A549 (cell line): ENCODE results near the gene TBC1D24. TPM values are rescaled to one million over a fixed set of nuclear protein-coding genes. Genes with fewer than 3 reads are reported as not detected.
"Not testable (repeated sequence)": the region's sequence is repeated elsewhere in the genome, so short reads cannot be mapped to it uniquely, and the experiment has no call there.

ENCODE experiments used
- ATAC-seq, 2 experiments: fragments of 200-7000 bp in 1 of 2; fragments of >200 bp in 1 of 2; cut with Nextera tagmentation in 1 of 2; cut with Tn5 transposase in 1 of 2; 3 replicates each; pipeline versions ENCODE4 v1.8.0 to v1.9.1; 2018 to 2020; ENCODE audit warnings: mild to moderate bottlenecking in 1 of 2, moderate library complexity in 1 of 2
- CTCF ChIA-PET: fragments of 300-600 bp; sonication (Branson Sonifier 250); formaldehyde crosslinking; extraction: SDS; loops from one replicate; lab custom pipeline; 2021; ENCODE audit warnings: antibody characterized with exemption, inconsistent platforms; lab: Yijun Ruan, JAX
- POLR2A ChIA-PET: fragments of 350-600 bp; formaldehyde crosslinking; extraction: SDS; loops from one replicate; lab custom pipeline; 2021; ENCODE audit warnings: antibody characterized with exemption, inconsistent platforms; lab: Yijun Ruan, JAX
- DNase-seq, 2 experiments: peaks; one replicate each; pipeline versions ENCODE4 v3.0.0 to v3.0.0-alpha.2; 2011 to 2016; ENCODE audit warnings: low read depth in 1 of 2, low spot score in 1 of 2
- FAIRE-seq: peaks from 2 replicates; lab custom pipeline; 2011; peaks lifted over from hg19 to GRCh38; lab: Jason Lieb, UNC
- H3K27ac ChIP-seq, 2 experiments: fragments of >200 bp; sonication (Bioruptor Twin); formaldehyde crosslinking; 3 replicates each; pipeline ENCODE4 v1.5.1; 2016 to 2017
- H3K4me1 ChIP-seq: fragments of >200 bp; sonication (Bioruptor Twin); formaldehyde crosslinking; 3 replicates; pipeline ENCODE4 v1.6.1; 2016
- H3K4me2 ChIP-seq: fragments of >200 bp; sonication (Bioruptor Twin); formaldehyde crosslinking; 3 replicates; pipeline ENCODE4 v1.6.1; 2016
- H3K4me3 ChIP-seq: fragments of >200 bp; sonication (Bioruptor Twin); formaldehyde crosslinking; 3 replicates; pipeline ENCODE4 v1.5.1; 2016
- H3K9me3 ChIP-seq: fragments of >200 bp; sonication (Bioruptor Twin); formaldehyde crosslinking; 3 replicates; pipeline ENCODE4 v1.6.1; 2016
- ATOH8 ChIP-seq: fragments of 250-450 bp; sonication (Bioruptor Pico); IDR thresholded peaks from 2 replicates; pipeline ENCODE4 v1.5.0; 2020; ENCODE audit warnings: low read depth, mild to moderate bottlenecking, moderate library complexity
- BCL3 ChIP-seq: fragments of >200 bp; sonication (Bioruptor Twin); formaldehyde crosslinking; IDR thresholded peaks from 3 replicates; pipeline ENCODE4 v1.6.1; 2016
- BHLHE40 ChIP-seq: IDR thresholded peaks from 2 replicates; pipeline ENCODE4 v1.6.1; 2012; ENCODE audit warnings: low read depth, low read length, inconsistent platforms
- CEBPB ChIP-seq, 2 experiments: fragments of >200 bp in 1 of 2; sonication (Bioruptor Twin) in 1 of 2; formaldehyde crosslinking in 1 of 2; IDR thresholded peaks; 2 replicates each; pipeline ENCODE4 v1.6.1; 2012 to 2016
- CTCF ChIP-seq: fragments of >200 bp; sonication (Bioruptor Twin); formaldehyde crosslinking; IDR thresholded peaks from 3 replicates; pipeline ENCODE4 v1.5.1; 2016
- E2F6 ChIP-seq: IDR thresholded peaks from 2 replicates; pipeline ENCODE4 v1.6.1; 2012; ENCODE audit warnings: low read depth, borderline replicate concordance
- EHMT2 ChIP-seq: fragments of 200-600 bp; sonication (generic); IDR thresholded peaks from 2 replicates; pipeline ENCODE4 v1.6.1; 2016; ENCODE audit warnings: antibody characterized with exemption, low read depth, mild to moderate bottlenecking, moderate library complexity
- ELK1 ChIP-seq: fragments of 150-350 bp; IDR thresholded peaks from 2 replicates; pipeline ENCODE4 v1.6.1; 2014; ENCODE audit warnings: low read depth, mild to moderate bottlenecking, low read length
- EP300 ChIP-seq, 2 experiments: fragments of >200 bp; sonication (Bioruptor Twin); formaldehyde crosslinking; IDR thresholded peaks; 2 replicates in 1 of 2; 3 replicates in 1 of 2; pipeline ENCODE4 v1.6.1; 2016 to 2017
- ESRRA ChIP-seq: fragments of 150-350 bp; IDR thresholded peaks from 2 replicates; pipeline ENCODE4 v1.6.1; 2014; ENCODE audit warnings: mild to moderate bottlenecking, low read length, borderline replicate concordance
- FOSB ChIP-seq: fragments of 250-450 bp; sonication (Bioruptor Pico); IDR thresholded peaks from 2 replicates; pipeline ENCODE4 v1.5.0; 2020; ENCODE audit warnings: mild to moderate bottlenecking, moderate library complexity
- HES2 ChIP-seq: fragments of >200 bp; sonication (Bioruptor Twin); formaldehyde crosslinking; IDR thresholded peaks from 2 replicates; pipeline ENCODE4 v1.6.1; 2016
- HEYL ChIP-seq: fragments of 250-450 bp; sonication (Bioruptor Pico); IDR thresholded peaks from 2 replicates; pipeline ENCODE4 v1.8.0; 2021; ENCODE audit warnings: mild to moderate bottlenecking, moderate library complexity
- HOXA7 ChIP-seq: fragments of 250-450 bp; sonication (Bioruptor Pico); IDR thresholded peaks from 2 replicates; pipeline ENCODE4 v1.5.0; 2020; ENCODE audit warnings: mild to moderate bottlenecking, moderate library complexity
- HOXB5 ChIP-seq: fragments of 250-450 bp; sonication (Bioruptor Pico); IDR thresholded peaks from 2 replicates; pipeline ENCODE4 v1.5.0; 2020; ENCODE audit warnings: mild to moderate bottlenecking, moderate library complexity
- JUN ChIP-seq, 2 experiments: fragments of >200 bp; sonication (Bioruptor Twin); formaldehyde crosslinking; IDR thresholded peaks; 2 replicates in 1 of 2; 3 replicates in 1 of 2; pipeline ENCODE4 v1.6.1; 2016 to 2017
- RARB ChIP-seq: fragments of 250-450 bp; sonication (Bioruptor Pico); IDR thresholded peaks from 2 replicates; pipeline ENCODE4 v1.8.0; 2021; ENCODE audit warnings: mild to moderate bottlenecking, moderate library complexity
- REST ChIP-seq: fragments of 200-600 bp; sonication (generic); IDR thresholded peaks from 2 replicates; pipeline ENCODE4 v1.6.1; 2016; ENCODE audit warnings: antibody characterized with exemption, mild to moderate bottlenecking, moderate library complexity
- TFCP2L1 ChIP-seq: fragments of 250-450 bp; sonication (Bioruptor Pico); IDR thresholded peaks from 2 replicates; pipeline ENCODE4 v1.5.0; 2021; ENCODE audit warnings: mild to moderate bottlenecking
- ZFP36 ChIP-seq: fragments of 450-650 bp; IDR thresholded peaks from 2 replicates; pipeline ENCODE4 v1.6.1; 2014; ENCODE audit warnings: borderline replicate concordance; ENCODE audit not compliant: partially characterized antibody
- WGBS: methylation state at CpG from one replicate; pipeline ENCODE4 v1.1.6; 2017; ENCODE audit errors: missing lambda C conversion rate; 5-methylcytosine and 5-hydroxymethylcytosine counted together
- polyA plus RNA-seq, 4 experiments: library from polyadenylated mRNA; depleted of rRNA in 3 of 4; stranded (reverse); fragments of >200 nt; fragmentation: RNase III in 1 of 4; extraction: RNeasy Plus Mini Kit Qiagen cat#74134 plus additional on column Dnase treatment in 1 of 4; gene quantifications; 2 replicates in 3 of 4; 3 replicates in 1 of 4; pipeline ENCODE4 v1.2.3, GENCODE V29; 2011 to 2017

The TBC1D24 gene
- polyA plus RNA-seq, 2 of the 4 experiments (the other 2 are of a cell fraction): 4.2 to 7.3 TPM

- 87% methylated on average over 8 of the region's 8 CpGs for WGBS
- ChIA-PET POLR2A (no interaction called here), CTCF (interaction anchor here (1.1 to 2.6 kb wide), 3 partner anchors 8 to 48 kb away, joined by 3 to 18 read pairs (median 7); no protein-coding TSS in a partner anchor)
- ATAC-seq (no peak), DNase-seq (no peak), FAIRE-seq (no peak)
- TF ChIP-seq HOXB5 (CRISPR knock-in tag) (no peak), ELK1 (no peak), JUN (IDR thresholded peaks at IDR 0.05) (no peak), CEBPB (IDR thresholded peaks at IDR 0.05) (no peak), HEYL (CRISPR knock-in tag) (no peak), ESRRA (no peak), BCL3 (no peak)
- Histone ChIP-seq H3K4me2 (no peak overlapping the region), H3K9me3 (no peaks in the 10 kb centered on the region), H3K4me3 (no peak overlapping the region), H3K27ac (no peak overlapping the region), H3K4me1 (peaks cover 11% of the 10 kb centered on the region)
Observed at GRCh38 chr16:2478279-2478678, 3.4 kb downstream of the TBC1D24 start.

GRCh38 chr16:2479996-2480395 lies 5.1 kb downstream of the TBC1D24 start:
- H3K9me3 ChIP-seq, H3K4me3 ChIP-seq, H3K4me2 ChIP-seq, H3K4me1 ChIP-seq, DNase-seq, POLR2A ChIA-PET, ATAC-seq, H3K27ac ChIP-seq, FAIRE-seq: not testable (repeated sequence)
- CTCF ChIA-PET: interaction anchor here (13.5 kb wide), 1 partner anchor 21 kb away, joined by 98 read pairs; no protein-coding TSS in a partner anchor
- 95% methylated on average over 10 of the region's 10 CpGs for WGBS

- TF ChIP-seq HOXA7 (CRISPR knock-in tag) (no peak), ZFP36 (no peak), TFCP2L1 (CRISPR knock-in tag) (no peak), BHLHE40 (no peak), E2F6 (no peak), EP300 (IDR thresholded peaks at IDR 0.05) (no peak), FOSB (CRISPR knock-in tag) (no peak)
- ATAC-seq (no peak), FAIRE-seq (no peak), DNase-seq (no peak)
- H3K4me1 ChIP-seq: peaks cover 3% of the 10 kb centered on the region; the same call in 1 of the 3 replicates
- 83% methylated on average over 12 of the region's 12 CpGs for WGBS
- H3K4me2 ChIP-seq: no peak overlapping the region
- ChIA-PET CTCF (interaction anchor here (13.5 kb wide), 1 partner anchor 20 kb away, joined by 98 read pairs; no protein-coding TSS in a partner anchor), POLR2A (no interaction called here)
- no peak overlapping the region for H3K27ac ChIP-seq
- H3K4me3 ChIP-seq: no peak overlapping the region
- H3K9me3 ChIP-seq: no peaks in the 10 kb centered on the region
Observed at GRCh38 chr16:2480948-2481347, 6.0 kb downstream of the TBC1D24 start.

- DNase-seq (no peak), ATAC-seq (no peak), FAIRE-seq (no peak)
- ChIA-PET POLR2A (no interaction called here), CTCF (interaction anchor here (0.5 to 13.5 kb wide), 4 partner anchors 14 to 97 kb away, joined by 3 to 98 read pairs (median 4); no protein-coding TSS in a partner anchor)
- Histone ChIP-seq H3K27ac (no peak overlapping the region), H3K4me1 (no peaks in the 10 kb centered on the region), H3K4me2 (no peak overlapping the region), H3K9me3 (no peaks in the 10 kb centered on the region), H3K4me3 (no peak overlapping the region)
- WGBS: 82% methylated on average over 7 of the region's 7 CpGs
- TF ChIP-seq RARB (CRISPR knock-in tag) (no peak), ATOH8 (no peak), REST (no peak), HES2 (no peak), HOXB5 (CRISPR knock-in tag) (no peak), CTCF (no peak), EHMT2 (no peak), HEYL (CRISPR knock-in tag) (no peak)
Observed at GRCh38 chr16:2481676-2482075, 6.7 kb downstream of the TBC1D24 start.
